HepG2 (cell line): Measurements from ENCODE around the gene IGBP1. TPM values are rescaled to one million over a fixed set of nuclear protein-coding genes. Genes with fewer than 3 reads are reported as not detected.

Source experiments
- CENPBD1 ChIP-seq: sonication (generic); formaldehyde crosslinking; IDR thresholded peaks from 2 replicates; pipeline ENCODE4 v1.8.0; 2022; ENCODE audit warnings: missing genetic modification reagents, low read depth, mild to moderate bottlenecking, borderline replicate concordance
- DZIP1 ChIP-seq: sonication (generic); formaldehyde crosslinking; IDR thresholded peaks from 2 replicates; pipeline ENCODE4 v1.5.0; 2020; ENCODE audit warnings: mild to moderate bottlenecking, missing genetic modification reagents
- E2F2 ChIP-seq: sonication (generic); formaldehyde crosslinking; IDR thresholded peaks from 2 replicates; pipeline ENCODE4 v1.4.0; 2020; ENCODE audit warnings: missing genetic modification reagents, borderline replicate concordance
- GRHL1 ChIP-seq: sonication (generic); formaldehyde crosslinking; conservative IDR thresholded peaks from 2 replicates; pipeline ENCODE4 v1.8.0; 2022; ENCODE audit warnings: missing genetic modification reagents
- HOXD1 ChIP-seq: sonication (generic); formaldehyde crosslinking; IDR thresholded peaks from 2 replicates; pipeline ENCODE4 v1.5.0; 2020; ENCODE audit warnings: missing genetic modification reagents
- NPAS2 ChIP-seq: sonication (generic); formaldehyde crosslinking; IDR thresholded peaks from 2 replicates; pipeline ENCODE4 v1.8.0; 2022; ENCODE audit warnings: mild to moderate bottlenecking, missing genetic modification reagents, borderline replicate concordance
- PBX3 ChIP-seq: sonication (generic); formaldehyde crosslinking; IDR thresholded peaks from 2 replicates; pipeline ENCODE4 v1.8.1; 2023; ENCODE audit warnings: missing genetic modification reagents, inconsistent platforms, borderline replicate concordance
- PHF21A ChIP-seq: sonication (generic); formaldehyde crosslinking; IDR thresholded peaks from 2 replicates; pipeline ENCODE4 v1.5.0; 2020; ENCODE audit warnings: mild to moderate bottlenecking, missing genetic modification reagents
- YEATS2 ChIP-seq: sonication (generic); formaldehyde crosslinking; IDR thresholded peaks from 2 replicates; pipeline ENCODE4 v1.4.0; 2020; ENCODE audit warnings: missing genetic modification reagents, borderline replicate concordance
- ZBTB33 ChIP-seq: sonication (generic); formaldehyde crosslinking; IDR thresholded peaks from 2 replicates; pipeline ENCODE4 v1.4.0; 2020; ENCODE audit warnings: missing genetic modification reagents
- ZNF562 ChIP-seq: sonication (generic); formaldehyde crosslinking; IDR thresholded peaks from 2 replicates; pipeline ENCODE4 v1.8.0; 2022; ENCODE audit warnings: missing genetic modification reagents, borderline replicate concordance
- ZNF577 ChIP-seq: sonication (generic); formaldehyde crosslinking; IDR thresholded peaks from 2 replicates; pipeline ENCODE4 v1.4.0; 2020; ENCODE audit warnings: mild to moderate bottlenecking, low read depth, missing genetic modification reagents, borderline replicate concordance
- polyA plus RNA-seq, 8 experiments: library from polyadenylated mRNA; depleted of rRNA in 3 of 8; stranded (reverse) in 7 of 8; unstranded in 1 of 8; fragments of >200 nt; fragmentation: Illumina TruSeq in 4 of 8; extraction: Trizol in 4 of 8; gene quantifications; 2 replicates each; pipeline versions ENCODE4 v1.2.1 to v1.2.3, GENCODE V29; 2011 to 2016; ENCODE audit warnings: low read depth in 4 of 8, missing spikeins in 1 of 8, mixed read lengths in 1 of 8; ENCODE audit not compliant: insufficient read depth in 1 of 8
- total RNA-seq, 5 experiments: library from RNA; depleted of rRNA; stranded (reverse); fragments of >200 nt; fragmentation: Illumina TruSeq; extraction: Trizol; gene quantifications; 2 replicates each; pipeline ENCODE4 v1.2.3, GENCODE V29; 2016; ENCODE audit warnings: low read depth in 1 of 5

The IGBP1 gene
- total and polyA plus RNA-seq, 2 of the 13 experiments (the other 11 are each of a cell fraction or from before 2014, with no cell fraction given) = 59.3 to 103 TPM

- TF ChIP-seq E2F2 (CRISPR knock-in tag) = no peak
- TF ChIP-seq ZBTB33 (CRISPR knock-in tag) = no peak
- TF ChIP-seq ZNF562 (CRISPR knock-in tag) = no peak
- TF ChIP-seq NPAS2 (CRISPR knock-in tag) = no peak
- TF ChIP-seq PHF21A (CRISPR knock-in tag) = no peak
- TF ChIP-seq DZIP1 (CRISPR knock-in tag) = no peak
- TF ChIP-seq GRHL1 (CRISPR knock-in tag) = no peak
- TF ChIP-seq ZNF577 (CRISPR knock-in tag) = no peak
- no peak for TF ChIP-seq CENPBD1 (CRISPR knock-in tag)
- TF ChIP-seq HOXD1 (CRISPR knock-in tag) = no peak
- no peak for TF ChIP-seq YEATS2 (CRISPR knock-in tag)
- TF ChIP-seq PBX3 (CRISPR knock-in tag) = no peak
These were observed 43.5 kb upstream of the IGBP1 start (continued) for GRCh38 chrX:70089604-70090297.
